Tibial artery (tissue), 4 donors: ENCODE data around the gene EFNB2.

Experiments used
- DNase-seq, 2 donors: peaks; one replicate each; pipeline ENCODE4 v3.0.0-alpha.2; 2019
- H3K27ac ChIP-seq, 2 donors: fragments of 200-600 bp; sonication (generic) in 1 of 2; 1 replicate in 1 of 2; 2 replicates in 1 of 2; pipeline ENCODE4 v1.5.1; 2018 to 2019; ENCODE audit warnings: mild to moderate bottlenecking in 1 of 2
- H3K27me3 ChIP-seq, 2 donors: fragments of 200-600 bp; sonication (generic) in 1 of 2; one replicate each; pipeline versions ENCODE4 v1.5.1 to v1.6.0; 2016 to 2019
- H3K36me3 ChIP-seq, 3 donors: fragments of 200-600 bp; sonication (generic) in 2 of 3; one replicate each; pipeline ENCODE4 v1.5.1; 2016 to 2019; ENCODE audit warnings: mild to moderate bottlenecking in 2 of 3
- H3K4me1 ChIP-seq, 4 donors: fragments of 200-600 bp; sonication (generic) in 2 of 4; 1 replicate in 3 of 4; 2 replicates in 1 of 4; pipeline ENCODE4 v1.5.1; 2016 to 2019
- H3K4me3 ChIP-seq, 2 donors: fragments of 200-600 bp; sonication (generic) in 1 of 2; 1 replicate in 1 of 2; 2 replicates in 1 of 2; pipeline ENCODE4 v1.5.1; 2018 to 2019; ENCODE audit warnings: mild to moderate bottlenecking in 2 of 2
- H3K9me3 ChIP-seq, 3 donors: fragments of 200-600 bp; sonication (generic) in 1 of 3; one replicate each; pipeline ENCODE4 v1.5.1; 2016 to 2019
- intact Hi-C: fragments of 100-400 bp; cut with DNase I; formaldehyde crosslinking; loops from one replicate; pipeline ENCODE4 v1.15.0; 2023; ENCODE audit warnings: low total_unique reads
- TF ChIP-seq, protein P1 (sequence below), 2 experiments: fragments of 200-600 bp in 1 of 2; fragments of 450-650 bp in 1 of 2; IDR thresholded peaks; one replicate each; pipeline ENCODE4 v1.5.1; 2017 to 2019; ENCODE audit warnings: antibody characterized with exemption in 2 of 2, mild to moderate bottlenecking in 1 of 2, moderate library complexity in 1 of 2

EFNB2 gene

DNA sequence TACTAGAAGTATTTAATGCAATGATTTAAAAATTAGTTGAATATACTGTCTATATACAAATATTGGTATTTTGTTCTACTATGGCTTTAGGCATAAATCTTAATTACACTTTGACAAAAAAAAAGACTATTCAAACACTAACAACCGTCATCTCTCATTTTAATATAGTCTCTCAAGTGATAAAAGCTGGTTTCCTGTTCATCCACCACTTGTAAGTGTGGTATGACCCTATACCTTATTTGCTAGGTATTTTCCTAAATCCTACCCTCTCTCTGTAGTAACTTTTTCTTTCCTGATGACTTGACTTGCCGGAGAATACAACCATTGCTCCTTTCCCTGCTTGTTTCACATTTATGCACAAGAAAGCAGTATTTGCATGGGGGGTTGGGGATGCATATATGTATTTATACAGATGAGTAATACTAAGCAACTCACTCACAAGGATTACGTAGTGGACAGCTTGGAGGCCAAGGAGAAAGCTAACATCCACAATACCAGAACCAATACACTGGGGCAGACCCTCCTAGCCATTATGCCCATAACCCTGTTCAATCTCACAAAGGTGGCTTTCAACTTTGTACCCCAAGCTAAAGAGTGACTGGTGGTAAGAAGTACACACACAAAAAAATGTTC lies 12.7 kb upstream of the EFNB2 start:
- TF ChIP-seq, protein P1, sequence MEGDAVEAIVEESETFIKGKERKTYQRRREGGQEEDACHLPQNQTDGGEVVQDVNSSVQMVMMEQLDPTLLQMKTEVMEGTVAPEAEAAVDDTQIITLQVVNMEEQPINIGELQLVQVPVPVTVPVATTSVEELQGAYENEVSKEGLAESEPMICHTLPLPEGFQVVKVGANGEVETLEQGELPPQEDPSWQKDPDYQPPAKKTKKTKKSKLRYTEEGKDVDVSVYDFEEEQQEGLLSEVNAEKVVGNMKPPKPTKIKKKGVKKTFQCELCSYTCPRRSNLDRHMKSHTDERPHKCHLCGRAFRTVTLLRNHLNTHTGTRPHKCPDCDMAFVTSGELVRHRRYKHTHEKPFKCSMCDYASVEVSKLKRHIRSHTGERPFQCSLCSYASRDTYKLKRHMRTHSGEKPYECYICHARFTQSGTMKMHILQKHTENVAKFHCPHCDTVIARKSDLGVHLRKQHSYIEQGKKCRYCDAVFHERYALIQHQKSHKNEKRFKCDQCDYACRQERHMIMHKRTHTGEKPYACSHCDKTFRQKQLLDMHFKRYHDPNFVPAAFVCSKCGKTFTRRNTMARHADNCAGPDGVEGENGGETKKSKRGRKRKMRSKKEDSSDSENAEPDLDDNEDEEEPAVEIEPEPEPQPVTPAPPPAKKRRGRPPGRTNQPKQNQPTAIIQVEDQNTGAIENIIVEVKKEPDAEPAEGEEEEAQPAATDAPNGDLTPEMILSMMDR (IDR thresholded peaks at IDR 0.05), result no peak
- H3K4me1 ChIP-seq, result peaks cover 0 to 45% (median 21%) of the 10 kb centered on the region in 4 donors
- H3K27me3 ChIP-seq, result no peaks in the 10 kb centered on the region
- no peak overlapping the region for H3K27ac ChIP-seq
- no peak overlapping the region for H3K4me3 ChIP-seq
- peaks cover 0 to 9% (median 4%) of the 10 kb centered on the region in 3 donors for H3K36me3 ChIP-seq
- no peaks in the 10 kb centered on the region for H3K9me3 ChIP-seq
- intact Hi-C loops, result no loop called here
- no peak for DNase-seq

DNA sequence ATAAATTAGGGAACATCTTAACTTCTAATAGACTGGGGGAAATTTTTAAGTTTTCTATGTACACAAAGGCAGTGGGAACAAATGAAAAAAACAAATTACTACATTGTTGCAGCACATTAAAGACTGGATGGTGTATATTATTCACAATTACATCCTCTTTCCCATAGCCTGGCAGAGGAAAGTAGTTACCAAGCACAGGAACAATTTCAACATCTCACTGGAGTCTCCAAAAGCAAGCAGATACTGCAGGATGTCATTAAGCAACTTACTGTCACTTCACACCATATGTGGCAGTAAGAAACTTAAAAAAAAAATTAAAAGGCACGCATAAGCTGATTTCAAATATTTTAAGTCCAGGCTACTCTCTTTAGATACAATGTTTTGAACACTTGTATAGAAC lies 6.4 kb upstream of the EFNB2 start:
- Histone ChIP-seq H3K36me3 (peaks cover 9 to 22% (median 16%) of the 10 kb centered on the region in 3 donors), H3K9me3 (no peaks in the 10 kb centered on the region), H3K4me1 (peaks cover 0 to 4% (median 0%) of the 10 kb centered on the region in 4 donors), H3K4me3 (no peak overlapping the region), H3K27me3 (no peaks in the 10 kb centered on the region), H3K27ac (no peak overlapping the region)
- no peak for DNase-seq
- intact Hi-C loops, result no loop called here
- TF ChIP-seq, protein P1 (IDR thresholded peaks at IDR 0.05), result no peak

DNA sequence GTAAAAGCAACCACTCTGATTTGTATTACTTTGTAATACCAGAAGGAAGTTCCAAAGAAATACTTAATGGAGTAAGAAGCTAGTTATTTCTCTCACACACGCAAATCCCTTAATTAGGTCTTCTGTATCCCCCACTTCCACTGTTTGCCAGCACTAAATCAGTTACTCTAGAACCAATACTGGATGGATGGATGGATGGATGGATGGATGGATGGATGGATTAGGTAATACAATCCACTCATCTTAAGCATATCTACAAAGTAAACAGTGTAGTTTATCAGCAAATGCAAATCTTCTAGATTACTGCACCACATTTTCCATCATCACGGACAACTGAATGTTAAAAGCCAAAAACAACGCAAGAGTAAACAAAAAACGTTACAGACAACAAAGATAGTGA lies 5.2 kb upstream of the EFNB2 start:
- peaks cover 0 to 6% (median 2%) of the 10 kb centered on the region in 4 donors for H3K4me1 ChIP-seq
- H3K27me3 ChIP-seq, result no peaks in the 10 kb centered on the region
- no peak for DNase-seq
- peaks cover 9 to 22% (median 16%) of the 10 kb centered on the region in 3 donors for H3K36me3 ChIP-seq
- no peaks in the 10 kb centered on the region for H3K9me3 ChIP-seq
- no peak overlapping the region for H3K27ac ChIP-seq
- TF ChIP-seq, protein P1 (IDR thresholded peaks at IDR 0.05), result no peak
- H3K4me3 ChIP-seq, result no peak overlapping the region
- intact Hi-C loops, result no loop called here

DNA sequence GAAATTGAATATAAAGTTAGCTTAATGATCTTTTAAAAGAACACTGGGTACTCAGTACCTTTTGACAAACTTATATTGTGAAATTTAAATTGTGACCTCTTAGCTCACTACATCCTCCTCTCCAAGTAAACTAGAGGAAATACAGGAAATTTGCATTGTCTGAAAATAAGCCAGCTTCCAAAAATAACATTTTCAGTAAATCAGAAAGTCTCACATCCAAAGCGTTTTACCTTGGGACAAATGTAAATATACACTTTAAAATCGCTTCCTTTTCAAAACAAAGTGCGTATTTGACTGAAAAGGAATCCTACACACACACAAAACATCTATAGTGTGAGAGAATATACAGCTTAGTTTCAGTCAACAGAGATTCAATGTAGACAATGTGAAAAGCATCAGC lies 2.1 kb upstream of the EFNB2 start:
- H3K27me3 ChIP-seq, result no peaks in the 10 kb centered on the region
- H3K4me3 ChIP-seq, result no peak overlapping the region
- H3K36me3 ChIP-seq, result peaks cover 0 to 13% (median 11%) of the 10 kb centered on the region in 3 donors
- no peaks in the 10 kb centered on the region for H3K9me3 ChIP-seq
- TF ChIP-seq, protein P1 (IDR thresholded peaks at IDR 0.05), result no peak
- intact Hi-C loops, result loop anchor here (5.0 to 10.0 kb wide), 3 partner anchors 587 to 1963 kb away; no protein-coding TSS in a partner anchor
- peaks cover 0 to 13% (median 8%) of the 10 kb centered on the region in 4 donors for H3K4me1 ChIP-seq
- no peak for DNase-seq
- no peak overlapping the region for H3K27ac ChIP-seq

DNA sequence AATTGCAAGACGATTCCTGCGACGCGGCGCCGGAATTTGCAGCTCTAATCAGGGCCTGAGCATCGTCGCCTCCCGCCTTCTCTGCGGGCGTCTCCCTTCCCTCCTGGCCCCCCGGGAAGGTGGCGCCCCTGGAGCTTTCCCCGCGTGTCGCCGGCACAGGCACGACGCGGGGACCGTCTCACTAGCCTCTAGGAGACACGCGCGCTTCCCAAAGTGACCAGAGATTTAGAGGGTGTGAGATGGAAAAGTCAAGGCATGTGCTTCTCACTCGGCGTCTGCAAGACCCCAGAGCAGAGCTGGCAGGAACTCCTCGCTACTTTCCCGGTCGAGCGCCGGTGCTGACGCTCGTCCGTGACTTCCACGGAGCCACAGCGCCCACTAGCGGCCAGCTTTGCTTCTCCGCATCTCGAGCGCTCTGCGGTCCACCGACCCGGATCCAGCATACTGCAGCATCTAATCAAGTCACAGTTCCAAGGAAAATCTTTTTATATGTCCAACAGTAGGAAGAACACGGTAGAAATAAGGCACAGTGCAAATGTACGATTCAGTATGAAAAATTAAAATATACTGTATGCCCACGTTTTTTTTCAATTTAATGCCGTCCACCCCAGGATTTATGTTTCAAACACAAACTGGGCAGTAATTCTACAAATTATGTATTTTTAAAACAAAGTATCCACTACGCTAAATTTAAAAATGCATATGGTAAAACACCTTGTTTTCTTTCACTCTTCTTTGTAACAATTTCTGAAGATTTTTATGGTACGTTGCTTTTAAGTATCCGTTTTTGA lies 977 bp upstream of the EFNB2 start:
- intact Hi-C loops, result loop anchor here (5.0 to 10.0 kb wide), 3 partner anchors 588 to 1962 kb away; no protein-coding TSS in a partner anchor
- peak; percentile 85 to 88 for DNase-seq

More for the DNA sequence above, 977 bp upstream of the EFNB2 start:
- Histone ChIP-seq H3K27ac (peak overlapping the region; percentile 33 to 80), H3K4me1 (peaks cover 0 to 19% (median 13%) of the 10 kb centered on the region in 4 donors), H3K27me3 (no peaks in the 10 kb centered on the region), H3K9me3 (no peaks in the 10 kb centered on the region), H3K36me3 (peaks cover 0 to 13% (median 8%) of the 10 kb centered on the region in 3 donors), H3K4me3 (peak overlapping the region; percentile 63 to 86)
- TF ChIP-seq, protein P1 (IDR thresholded peaks at IDR 0.05), result peak; percentile 89 to 96
